Astrocyte of the cerebellum (primary cell): ENCODE measurements around the gene PSMB3.
A peak's percentile ranks its signal among the peaks of the same experiment; 100 is the strongest.

Experiments
- DNase-seq: peaks from one replicate; pipeline ENCODE4 v3.0.0-alpha.2; 2011; ENCODE audit warnings: low read depth
- H3K4me3 ChIP-seq: 2 replicates; pipeline ENCODE4 v1.5.1; 2011; ENCODE audit warnings: mild to moderate bottlenecking, low read depth, low read length, moderate library complexity
- in situ Hi-C: cut with HindIII; loops from 2 replicates; pipeline ENCODE4 v1.10.0; 2017; ENCODE audit warnings: low sequenced_read_pairs
- TF ChIP-seq, protein P1 (sequence below): IDR thresholded peaks from 2 replicates; pipeline ENCODE4 v1.5.1; 2012; ENCODE audit warnings: low read length, low read depth, moderate library complexity, mild to moderate bottlenecking; ENCODE audit errors: missing control alignments

Gene PSMB3

DNA sequence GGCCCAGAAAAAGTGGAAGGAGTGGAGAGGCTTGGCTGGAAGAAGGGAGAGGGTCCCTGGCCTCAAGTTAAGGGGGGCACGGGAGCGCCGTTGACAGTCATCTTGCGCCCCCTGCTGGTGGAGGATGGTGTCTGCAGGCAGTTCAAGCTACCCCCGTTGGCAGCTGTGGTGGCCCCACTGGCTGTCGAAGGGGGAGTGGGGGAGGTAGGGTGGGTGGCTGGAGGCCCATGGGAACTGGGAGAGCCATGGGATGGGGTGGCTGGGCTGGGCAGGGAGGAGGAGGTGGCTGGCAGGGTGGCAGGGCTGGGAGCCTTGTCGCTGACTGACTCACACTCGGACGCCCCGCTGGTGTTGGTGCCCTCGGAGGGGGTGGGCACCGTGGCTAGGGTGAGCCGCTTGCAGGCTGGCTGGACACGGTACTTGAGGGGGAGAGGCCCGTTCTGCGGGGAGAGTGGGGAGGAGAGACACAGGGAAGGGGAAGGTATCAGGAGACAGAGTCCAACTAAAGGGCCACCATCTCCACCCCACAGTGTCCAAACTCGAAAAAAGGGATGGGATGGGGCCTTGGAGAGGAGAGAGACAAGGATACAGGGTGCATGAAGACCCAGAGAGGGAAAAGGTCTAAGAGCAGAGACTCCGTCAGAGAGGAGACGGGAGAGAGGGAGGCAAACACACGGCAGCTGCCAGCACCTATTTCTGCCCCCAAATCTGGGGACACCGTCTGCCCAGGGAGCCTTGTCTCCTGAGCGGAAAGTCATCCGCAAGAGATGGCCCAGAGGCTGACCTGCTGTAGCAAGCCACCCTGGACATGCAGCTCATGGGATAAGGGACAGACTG, 17.2 kb upstream of the PSMB3 start:
- DNase-seq = no peak
- no peak overlapping the region for H3K4me3 ChIP-seq
- in situ Hi-C loops = no loop called here
- TF ChIP-seq, protein P1, sequence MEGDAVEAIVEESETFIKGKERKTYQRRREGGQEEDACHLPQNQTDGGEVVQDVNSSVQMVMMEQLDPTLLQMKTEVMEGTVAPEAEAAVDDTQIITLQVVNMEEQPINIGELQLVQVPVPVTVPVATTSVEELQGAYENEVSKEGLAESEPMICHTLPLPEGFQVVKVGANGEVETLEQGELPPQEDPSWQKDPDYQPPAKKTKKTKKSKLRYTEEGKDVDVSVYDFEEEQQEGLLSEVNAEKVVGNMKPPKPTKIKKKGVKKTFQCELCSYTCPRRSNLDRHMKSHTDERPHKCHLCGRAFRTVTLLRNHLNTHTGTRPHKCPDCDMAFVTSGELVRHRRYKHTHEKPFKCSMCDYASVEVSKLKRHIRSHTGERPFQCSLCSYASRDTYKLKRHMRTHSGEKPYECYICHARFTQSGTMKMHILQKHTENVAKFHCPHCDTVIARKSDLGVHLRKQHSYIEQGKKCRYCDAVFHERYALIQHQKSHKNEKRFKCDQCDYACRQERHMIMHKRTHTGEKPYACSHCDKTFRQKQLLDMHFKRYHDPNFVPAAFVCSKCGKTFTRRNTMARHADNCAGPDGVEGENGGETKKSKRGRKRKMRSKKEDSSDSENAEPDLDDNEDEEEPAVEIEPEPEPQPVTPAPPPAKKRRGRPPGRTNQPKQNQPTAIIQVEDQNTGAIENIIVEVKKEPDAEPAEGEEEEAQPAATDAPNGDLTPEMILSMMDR = peak; percentile 89

DNA sequence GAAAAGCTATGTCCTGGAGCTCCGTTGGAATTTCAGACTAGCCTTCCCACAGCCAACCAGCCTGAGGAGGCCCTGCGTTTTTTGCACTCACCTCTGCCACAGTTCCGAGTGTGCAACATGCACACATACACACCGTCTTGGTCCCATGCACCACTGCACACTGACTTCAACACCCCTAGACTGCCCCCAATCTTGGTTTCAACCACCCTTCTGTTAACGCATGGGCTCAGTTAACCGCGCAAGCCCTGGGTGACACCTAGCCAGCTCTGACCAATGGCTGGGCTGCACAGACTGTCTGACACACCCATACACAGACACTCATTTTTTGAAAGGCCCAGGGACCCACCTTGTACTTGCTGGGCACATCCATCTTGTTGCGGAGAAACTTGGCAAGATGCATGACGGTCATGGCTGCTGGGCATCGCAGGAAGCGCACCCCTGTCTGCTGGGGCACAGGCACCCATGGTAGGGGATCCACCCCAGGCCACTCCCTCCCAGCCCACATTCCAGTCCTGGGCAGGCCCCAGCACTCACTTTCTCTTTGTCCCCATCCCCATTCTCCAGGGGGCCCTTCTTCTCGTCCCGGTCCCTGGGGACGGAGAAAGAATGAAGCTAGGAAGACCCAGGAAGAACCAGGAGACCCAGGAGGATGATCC, 14.4 kb upstream of the PSMB3 start:
- H3K4me3 ChIP-seq = no peak overlapping the region
- in situ Hi-C loops = no loop called here
- TF ChIP-seq, protein P1 = no peak

DNA sequence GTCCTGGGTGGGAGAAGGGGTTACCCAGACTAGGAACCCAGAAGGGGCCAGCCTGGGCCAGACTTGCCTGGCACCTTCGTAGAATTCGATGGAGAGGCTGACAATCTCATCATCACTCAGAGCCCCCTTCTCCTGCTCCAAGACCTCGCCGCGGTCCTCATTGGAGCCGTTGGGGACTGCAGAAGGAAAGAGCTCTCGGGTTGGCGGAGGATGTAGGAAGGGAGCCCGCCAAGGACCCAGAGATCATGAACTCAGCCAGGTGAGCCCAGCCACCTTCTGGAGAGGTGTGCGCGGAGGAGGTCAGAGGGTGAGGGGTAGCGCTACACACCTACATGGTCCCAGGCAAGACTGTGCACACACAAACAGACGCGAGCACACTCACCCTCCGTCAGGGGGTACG, 13.9 kb upstream of the PSMB3 start:
- DNase-seq = no peak
- in situ Hi-C loops = no loop called here
- TF ChIP-seq, protein P1 = no peak
- no peak overlapping the region for H3K4me3 ChIP-seq

More for the DNA sequence above, 14.4 kb upstream of the PSMB3 start:
- DNase-seq = no peak

DNA sequence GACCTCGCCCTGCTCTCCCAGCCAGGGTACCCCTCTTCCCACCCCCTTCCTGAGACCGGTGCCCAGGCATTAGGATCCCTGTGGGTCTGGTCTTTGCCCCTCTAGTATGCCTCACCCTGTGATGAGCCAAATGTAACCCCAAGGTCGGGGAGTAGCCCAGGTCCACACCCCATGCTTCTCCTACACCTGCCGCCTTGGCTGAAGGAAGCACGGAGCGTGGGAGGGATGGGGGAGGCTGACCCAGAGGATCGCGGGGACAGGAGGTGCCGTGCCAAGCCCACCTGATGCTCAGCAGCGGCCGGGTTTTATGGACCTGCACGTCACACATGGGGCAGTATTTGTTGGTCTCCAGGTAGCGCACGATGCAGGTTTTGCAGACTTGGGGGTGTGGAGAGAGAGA, 13.2 kb upstream of the PSMB3 start:
- in situ Hi-C loops = no loop called here
- H3K4me3 ChIP-seq = no peak overlapping the region
- TF ChIP-seq, protein P1 = no peak

DNA sequence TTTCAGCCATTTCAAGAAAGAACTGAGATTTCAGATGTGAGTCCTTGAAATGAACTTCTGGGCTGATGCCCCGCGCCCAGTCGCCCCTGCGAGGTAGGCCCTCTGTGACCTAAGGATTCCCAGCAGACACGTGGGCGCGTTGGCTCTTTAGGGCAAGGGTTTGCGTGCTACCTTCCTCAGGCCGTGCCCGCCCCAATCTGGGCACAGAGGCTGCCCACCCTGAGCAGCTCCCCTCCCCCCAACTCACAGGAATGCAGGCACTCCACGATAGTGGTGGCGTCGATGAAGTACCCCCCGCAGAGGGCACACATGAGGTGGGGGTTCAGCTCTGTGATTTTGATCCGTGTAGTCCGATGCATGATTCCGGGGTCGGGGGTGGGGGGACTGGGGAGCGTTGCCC, 12.5 kb upstream of the PSMB3 start:
- in situ Hi-C loops = no loop called here
- no peak overlapping the region for H3K4me3 ChIP-seq
- TF ChIP-seq, protein P1 = no peak
- DNase-seq = no peak

More for the DNA sequence above, 13.2 kb upstream of the PSMB3 start:
- no peak for DNase-seq

DNA sequence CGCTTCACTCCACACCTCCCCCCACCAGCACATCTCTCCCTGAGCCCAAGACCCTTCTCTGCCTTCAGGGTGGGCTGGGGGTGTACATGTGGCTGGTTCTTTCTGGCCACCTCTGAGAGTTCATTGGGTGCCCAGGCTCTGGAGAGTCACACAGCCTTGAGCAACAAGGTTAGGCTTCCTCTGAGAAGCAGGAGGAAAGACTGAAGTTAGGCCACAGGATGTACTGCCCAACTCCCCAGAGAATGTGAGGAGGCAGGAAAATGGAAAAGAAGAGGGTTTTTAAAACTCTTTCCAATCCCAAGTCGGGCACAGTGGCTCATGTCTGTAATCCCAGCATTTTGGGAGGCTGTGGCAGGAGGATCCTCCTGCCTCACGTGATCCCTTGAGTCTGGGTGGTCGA, 11.7 kb upstream of the PSMB3 start:
- in situ Hi-C loops = no loop called here
- no peak overlapping the region for H3K4me3 ChIP-seq
- no peak for DNase-seq
- TF ChIP-seq, protein P1 = no peak
